Measurements from ENCODE around the gene SOST.

- no peak for TF ChIP-seq CTCF (IDR thresholded peaks at IDR 0.05)
- TF ChIP-seq POLR2AphosphoS5 (IDR thresholded peaks at IDR 0.05), result no peak
- no peak for TF ChIP-seq POLR2A (IDR thresholded peaks at IDR 0.05)
Observed at GRCh38 chr17:43772877-43773648, 14.5 kb upstream of the SOST start.
